ENCODE measurements around the gene COL5A1.

COL5A1 gene

GRCh38 chr9:134775081-134775951, 133.7 kb downstream of the COL5A1 start:
- no peak for DNase-seq (ENCODE audit: low read depth, low spot score)
- H3K27ac ChIP-seq = no peak overlapping the region

- no peak overlapping the region for H3K27ac ChIP-seq
- no peak for DNase-seq (ENCODE audit: low read depth, low spot score)
Measured at GRCh38 chr9:134776080-134776796, 134.6 kb downstream of the COL5A1 start.

DNA sequence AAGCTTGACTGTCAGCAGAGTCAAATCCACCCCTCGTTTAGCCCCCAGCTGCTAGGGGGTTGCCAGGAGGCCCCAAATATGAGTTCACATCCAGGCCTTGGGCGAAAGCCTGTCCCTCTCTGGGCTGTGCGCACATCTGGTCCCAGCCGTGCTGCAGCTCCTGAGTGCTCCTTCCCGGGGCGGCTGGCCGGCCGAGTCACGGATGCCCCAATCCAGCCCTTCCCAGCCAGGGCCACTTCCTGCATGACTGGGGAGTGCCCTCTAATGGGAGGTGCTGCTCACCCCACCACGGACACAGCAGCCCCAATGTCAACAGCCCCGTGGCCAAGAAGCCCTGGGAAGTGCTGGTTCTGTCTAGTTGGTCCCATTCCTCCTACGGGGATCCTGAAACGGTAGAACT, 135.6 kb downstream of the COL5A1 start:
- no peak overlapping the region for H3K27ac ChIP-seq
- DNase-seq (ENCODE audit: low read depth, low spot score) = no peak

DNA sequence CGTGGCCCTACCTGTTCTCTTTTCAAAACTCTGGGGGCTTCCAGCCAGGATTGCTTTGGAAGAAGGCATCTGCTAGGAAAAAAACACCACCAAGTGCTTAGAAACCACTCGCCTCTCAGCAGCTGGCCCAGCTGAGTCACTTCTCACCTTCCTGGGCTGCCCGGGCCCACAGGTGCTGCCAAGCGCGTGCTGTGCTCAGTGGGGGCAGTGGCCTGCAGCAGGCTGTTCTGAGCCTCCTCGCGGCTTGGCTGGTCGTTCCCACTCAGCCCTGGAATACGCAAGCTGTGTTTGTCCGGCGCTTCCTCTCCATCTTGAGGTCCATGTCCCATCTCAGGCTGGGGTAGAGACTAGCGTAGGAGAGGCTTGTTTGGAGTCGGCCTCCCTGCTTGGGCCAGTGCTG, 136.6 kb downstream of the COL5A1 start:
- no peak overlapping the region for H3K27ac ChIP-seq
- DNase-seq (ENCODE audit: low read depth, low spot score) = no peak

- DNase-seq (ENCODE audit: low read depth, low spot score) = no peak
- H3K27ac ChIP-seq = no peak overlapping the region
Measured at GRCh38 chr9:134778841-134779411, 137.3 kb downstream of the COL5A1 start.

GRCh38 chr9:134779640-134780039, 138.0 kb downstream of the COL5A1 start:
- H3K27ac ChIP-seq = no peak overlapping the region
- no peak for DNase-seq (ENCODE audit: low read depth, low spot score)

DNA sequence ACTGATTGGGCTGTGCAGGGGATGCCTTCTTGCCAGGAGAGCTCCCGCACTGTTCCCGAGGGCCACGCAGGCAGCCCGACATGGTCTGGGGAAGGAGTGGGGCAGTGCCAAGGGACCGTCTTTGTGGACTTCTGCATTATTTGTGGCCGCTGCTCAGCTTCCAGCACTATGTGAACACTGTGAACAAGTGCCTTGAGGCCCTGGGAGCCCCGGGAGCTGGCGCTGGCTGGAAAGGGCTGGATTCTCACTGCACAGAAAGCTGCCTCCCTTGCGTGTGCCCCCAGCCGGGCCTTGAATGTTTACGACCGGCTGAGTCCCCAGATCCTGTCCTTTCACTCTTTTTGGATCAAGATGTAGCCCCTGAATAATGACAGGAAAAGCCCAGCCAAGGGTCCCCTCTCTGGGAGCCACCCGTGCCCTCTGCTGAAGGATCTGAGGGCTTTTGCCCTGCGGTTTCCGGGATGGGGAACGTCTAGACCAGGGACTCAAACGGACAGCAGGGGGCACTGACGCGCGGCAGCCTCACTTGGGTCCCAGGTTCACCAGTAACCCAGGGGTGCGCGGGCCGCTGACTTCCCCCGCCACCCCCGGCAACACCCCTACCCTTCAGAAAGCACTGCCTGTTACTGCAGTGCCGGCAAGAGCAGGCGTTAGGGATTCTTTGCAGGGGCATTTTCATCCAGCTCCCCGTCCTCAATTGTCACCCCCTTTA, 140.1 kb downstream of the COL5A1 start:
- no peak overlapping the region for H3K27ac ChIP-seq
- DNase-seq (ENCODE audit: low read depth, low spot score) = no peak

DNA sequence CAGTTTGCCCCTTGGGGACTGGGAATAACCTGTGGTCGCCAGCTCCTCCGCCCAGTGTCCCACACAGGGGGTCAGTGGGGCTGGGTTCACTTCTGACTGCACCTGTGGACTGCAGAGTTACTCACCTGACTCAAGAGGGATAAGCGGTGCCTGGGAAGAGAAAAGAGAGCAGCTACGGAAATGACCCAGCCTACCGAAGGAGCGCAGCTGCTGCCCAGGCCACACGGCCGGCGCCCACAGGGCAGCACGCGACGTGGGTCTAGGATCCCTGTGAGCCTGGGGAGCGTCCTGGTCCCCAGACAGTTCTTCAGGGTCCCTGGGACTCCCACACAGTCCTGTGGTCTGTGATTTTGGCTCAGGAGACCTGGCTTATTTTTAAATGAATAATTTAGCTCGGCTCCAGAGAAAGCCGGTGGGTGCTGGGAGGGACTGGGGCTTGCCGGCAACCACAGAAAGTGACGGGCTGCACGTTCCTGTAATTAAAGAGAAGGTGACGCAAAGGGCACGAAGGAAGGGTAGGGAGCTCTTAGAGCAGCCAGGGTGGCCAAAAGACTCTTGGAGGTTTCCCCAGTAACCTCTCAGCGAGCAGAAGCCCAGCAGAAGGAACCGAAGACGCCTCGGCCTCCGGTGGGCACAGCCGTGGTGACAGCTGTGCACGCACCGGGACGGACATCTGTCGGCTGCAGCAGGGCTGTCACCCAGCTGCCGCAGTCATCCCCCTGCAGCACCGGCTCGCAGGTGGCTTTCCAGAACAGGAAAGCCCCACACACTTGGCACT, 141.5 kb downstream of the COL5A1 start:
- no peak for DNase-seq (ENCODE audit: low read depth, low spot score)

GRCh38 chr9:134783699-134784039, 142.1 kb downstream of the COL5A1 start:
- no peak for DNase-seq (ENCODE audit: low read depth, low spot score)

More for the DNA sequence above, 141.5 kb downstream of the COL5A1 start:
- no peak overlapping the region for H3K27ac ChIP-seq

GRCh38 chr9:134784577-134785305, 143.1 kb downstream of the COL5A1 start:
- DNase-seq (ENCODE audit: low read depth, low spot score) = no peak
- H3K27ac ChIP-seq = no peak overlapping the region

More at GRCh38 chr9:134783699-134784039, 142.1 kb downstream of the COL5A1 start:
- no peak overlapping the region for H3K27ac ChIP-seq

GRCh38 chr9:134785325-134786108, 143.9 kb downstream of the COL5A1 start:
- no peak for DNase-seq (ENCODE audit: low read depth, low spot score)
- H3K27ac ChIP-seq = no peak overlapping the region

DNA sequence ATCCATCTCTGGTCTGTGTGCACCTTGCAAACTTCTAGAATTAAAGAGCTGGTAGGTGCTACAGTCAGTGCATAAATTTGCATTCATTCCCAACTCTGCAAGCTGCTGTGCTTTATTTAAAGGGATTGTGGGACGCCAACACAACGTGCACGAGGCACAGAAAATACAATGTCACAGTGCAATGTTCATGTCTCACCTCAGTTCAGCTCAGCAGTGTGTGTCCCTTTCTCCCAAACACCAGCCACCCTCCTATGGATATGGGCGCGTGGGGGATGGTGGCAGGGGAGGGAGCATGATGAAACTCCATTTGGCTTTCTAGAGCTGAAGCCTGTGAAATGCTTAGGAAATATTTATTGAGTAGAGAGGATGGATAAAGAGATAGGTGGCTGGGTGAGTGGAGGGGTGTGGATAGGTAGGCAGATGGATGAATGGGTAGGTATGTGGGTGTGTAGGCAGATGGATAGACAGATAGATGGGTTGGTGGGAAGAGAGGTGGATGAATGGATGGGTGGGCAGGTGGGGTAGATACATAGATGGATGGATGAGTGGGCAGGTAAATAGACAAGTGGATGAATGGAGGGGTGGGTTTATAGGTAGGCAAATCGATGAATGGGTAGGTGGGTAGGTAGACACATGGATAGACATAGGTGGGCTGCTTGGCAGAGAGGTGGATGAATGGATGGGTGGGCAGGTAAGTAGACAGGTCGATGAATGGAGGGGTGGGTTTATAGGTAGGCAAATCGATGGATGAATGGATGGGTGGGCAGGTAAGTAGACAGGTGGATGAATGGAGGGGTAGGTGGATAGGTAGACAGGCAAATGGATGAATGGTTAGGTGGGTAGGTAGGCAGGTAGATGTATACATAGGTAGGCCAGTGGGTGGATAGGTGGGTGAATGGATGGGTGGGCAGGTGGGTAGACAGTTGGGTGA, 146.3 kb downstream of the COL5A1 start:
- no peak overlapping the region for H3K27ac ChIP-seq
- no peak for DNase-seq (ENCODE audit: low read depth, low spot score)

- no peak overlapping the region for H3K27ac ChIP-seq
- DNase-seq (ENCODE audit: low read depth, low spot score) = no peak
Measured at GRCh38 chr9:134789168-134789567, 147.6 kb downstream of the COL5A1 start.

- no peak for DNase-seq (ENCODE audit: low read depth, low spot score)
- H3K27ac ChIP-seq = no peak overlapping the region
Measured at GRCh38 chr9:134791009-134791408, 149.4 kb downstream of the COL5A1 start.

- DNase-seq (ENCODE audit: low read depth, low spot score) = no peak
Measured at GRCh38 chr9:134792627-134793026, 151.0 kb downstream of the COL5A1 start.

DNA sequence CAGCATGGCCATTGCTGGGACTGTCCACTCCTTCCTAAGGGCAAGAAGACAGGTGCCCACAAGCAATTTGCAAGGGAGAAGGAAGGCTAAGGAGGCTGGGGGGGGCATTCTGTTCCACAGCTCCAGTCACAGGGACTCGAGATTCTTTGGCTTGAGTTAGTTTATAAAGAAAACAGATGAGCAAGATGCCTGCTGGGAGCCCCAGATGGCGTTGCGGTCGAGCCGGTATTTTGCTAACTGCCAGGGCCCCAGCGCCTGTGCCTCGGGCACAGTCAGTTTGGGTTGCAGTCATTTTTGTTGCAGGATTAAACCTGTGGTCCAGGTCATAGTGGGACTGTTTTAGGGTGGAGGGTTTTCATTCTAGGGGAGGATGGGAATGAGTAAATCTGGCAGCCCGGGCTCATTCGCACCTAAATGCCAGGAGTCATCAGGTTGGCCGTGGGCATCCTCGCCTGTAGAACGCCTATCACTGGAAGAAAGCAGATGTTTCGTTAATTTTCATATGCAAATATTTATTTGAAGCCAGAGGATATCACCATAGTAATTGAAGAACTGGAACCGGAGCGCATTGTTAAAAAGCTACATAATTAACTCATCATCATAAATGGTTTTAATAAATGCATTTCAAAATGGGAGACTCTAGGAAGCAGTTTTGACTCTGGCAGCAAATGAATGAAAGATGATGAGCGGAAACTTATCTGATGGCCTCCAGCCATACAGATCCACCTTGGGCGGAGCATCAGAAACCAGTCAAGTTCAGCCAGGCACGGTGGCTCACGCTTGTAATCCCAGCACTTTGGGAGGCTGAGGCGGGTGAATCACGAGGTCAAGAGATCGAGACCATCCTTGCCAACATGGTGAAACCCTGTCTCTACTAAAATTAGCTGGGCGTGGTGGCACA, 151.9 kb downstream of the COL5A1 start:
- DNase-seq (ENCODE audit: low read depth, low spot score) = no peak

More at GRCh38 chr9:134792627-134793026, 151.0 kb downstream of the COL5A1 start:
- H3K27ac ChIP-seq = no peak overlapping the region

More for the DNA sequence above, 151.9 kb downstream of the COL5A1 start:
- H3K27ac ChIP-seq = no peak overlapping the region
